Middle frontal gyrus (tissue), 1 donor: ENCODE results near the gene SNAI1.
"Not testable (repeated sequence)": the region's sequence is repeated elsewhere in the genome, so short reads cannot be mapped to it uniquely, and the experiment has no call there.

ENCODE experiments used
- DNase-seq: peaks from one replicate; pipeline ENCODE4 v3.0.0-alpha.2; 2015; ENCODE audit warnings: low spot score; ENCODE audit errors: extremely low spot score

SNAI1 gene

DNA sequence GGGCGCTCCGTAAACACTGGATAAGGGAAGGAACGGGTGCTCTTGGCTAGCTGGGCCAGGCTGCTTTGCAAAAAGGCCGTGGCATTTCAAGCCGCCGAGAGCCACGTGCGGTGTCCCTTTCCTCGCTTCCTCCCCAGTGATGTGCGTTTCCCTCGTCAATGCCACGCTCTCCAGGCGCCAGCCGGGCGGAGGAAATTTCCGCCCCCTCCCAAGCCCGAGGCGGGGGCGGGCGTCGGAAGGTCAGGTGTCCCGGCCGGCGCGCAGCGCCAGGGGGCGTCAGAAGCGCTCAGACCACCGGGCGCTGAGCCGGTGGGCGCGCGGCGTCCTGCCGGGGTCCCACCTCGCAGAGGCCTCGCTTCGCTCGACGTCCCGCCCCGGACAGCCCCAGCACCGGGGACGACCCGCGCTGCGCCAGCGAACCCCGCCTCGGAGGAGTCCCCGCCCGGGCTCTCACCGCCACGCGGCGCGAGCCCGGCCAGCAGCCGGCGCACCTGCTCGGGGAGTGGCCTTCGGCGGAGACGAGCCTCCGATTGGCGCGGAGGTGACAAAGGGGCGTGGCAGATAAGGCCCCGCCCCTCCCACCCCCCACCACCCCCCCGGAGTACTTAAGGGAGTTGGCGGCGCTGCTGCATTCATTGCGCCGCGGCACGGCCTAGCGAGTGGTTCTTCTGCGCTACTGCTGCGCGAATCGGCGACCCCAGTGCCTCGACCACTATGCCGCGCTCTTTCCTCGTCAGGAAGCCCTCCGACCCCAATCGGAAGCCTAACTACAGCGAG, at the start of gene SNAI1:
SNAI1 (plus strand) TSS at position 635 of the 777 bp plus-strand sequence; CDS start at position 715, 80 bp downstream.
- DNase-seq: peak; percentile 63

DNA sequence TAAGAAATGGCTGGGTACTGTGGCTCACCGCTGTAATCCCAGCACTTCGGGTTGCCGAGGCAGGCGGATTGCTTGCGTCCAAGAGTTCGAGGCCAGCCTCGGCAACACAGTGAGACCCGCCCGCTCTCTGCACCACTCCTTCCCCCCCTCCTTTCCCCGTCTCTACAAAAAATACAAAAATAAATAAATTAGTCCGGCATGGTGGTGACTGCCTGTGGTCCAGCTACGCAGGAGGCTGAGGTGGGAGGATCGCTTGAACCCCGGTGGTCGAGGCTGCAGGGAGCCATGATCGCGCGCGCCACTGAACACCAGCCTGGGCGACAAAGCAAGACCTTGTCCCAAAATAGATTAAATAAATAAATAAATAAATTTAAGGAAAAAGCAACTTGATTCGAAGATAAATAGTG, 47.0 kb upstream of the SNAI1 start:
- DNase-seq: no peak

DNA sequence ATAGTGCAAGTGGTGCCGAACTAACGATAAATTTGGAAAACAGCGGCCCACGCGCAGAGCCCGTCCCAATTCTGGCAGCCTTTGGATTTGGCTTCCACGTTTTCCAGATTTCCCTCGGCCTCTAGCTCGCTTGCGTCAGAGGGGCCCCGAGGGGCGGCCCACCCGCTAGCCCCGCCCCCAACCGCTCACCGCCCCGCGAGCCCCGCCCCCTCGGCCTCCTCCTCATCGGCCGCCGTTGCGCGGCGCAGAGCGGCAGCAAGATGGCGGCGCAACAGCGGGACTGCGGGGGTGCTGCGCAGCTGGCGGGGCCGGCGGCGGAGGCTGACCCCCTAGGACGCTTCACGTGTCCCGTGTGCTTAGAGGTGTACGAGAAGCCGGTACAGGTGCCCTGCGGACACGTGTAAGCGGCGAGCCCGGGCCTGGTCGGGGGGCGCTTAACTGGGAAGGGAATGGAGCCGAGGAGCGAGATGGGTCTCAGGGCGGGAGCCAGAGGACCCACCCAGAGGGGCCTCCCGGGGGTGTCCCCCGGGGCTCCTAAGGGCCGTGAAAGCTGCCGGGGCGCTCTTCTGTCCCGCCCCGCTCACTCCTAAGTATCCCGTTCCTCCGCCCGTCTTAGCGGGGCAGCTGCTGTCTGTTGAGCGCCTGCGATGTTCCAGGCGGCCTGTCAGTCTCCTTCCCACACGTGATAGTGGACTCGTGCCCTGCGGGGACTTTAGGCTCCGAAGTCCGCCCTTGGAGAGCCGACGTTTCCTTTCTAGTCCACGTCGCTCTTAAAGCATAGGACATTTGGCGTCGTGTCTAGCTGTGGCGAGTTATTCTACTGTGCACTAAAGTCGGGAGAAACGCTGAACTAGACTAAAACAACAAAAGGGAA, 46.4 kb upstream of the SNAI1 start, which contains the start of gene RNF114:
RNF114 (plus strand) TSS at position 245 of the 874 bp plus-strand sequence; CDS start at position 261, 16 bp downstream.
- peak; percentile 87 for DNase-seq

DNA sequence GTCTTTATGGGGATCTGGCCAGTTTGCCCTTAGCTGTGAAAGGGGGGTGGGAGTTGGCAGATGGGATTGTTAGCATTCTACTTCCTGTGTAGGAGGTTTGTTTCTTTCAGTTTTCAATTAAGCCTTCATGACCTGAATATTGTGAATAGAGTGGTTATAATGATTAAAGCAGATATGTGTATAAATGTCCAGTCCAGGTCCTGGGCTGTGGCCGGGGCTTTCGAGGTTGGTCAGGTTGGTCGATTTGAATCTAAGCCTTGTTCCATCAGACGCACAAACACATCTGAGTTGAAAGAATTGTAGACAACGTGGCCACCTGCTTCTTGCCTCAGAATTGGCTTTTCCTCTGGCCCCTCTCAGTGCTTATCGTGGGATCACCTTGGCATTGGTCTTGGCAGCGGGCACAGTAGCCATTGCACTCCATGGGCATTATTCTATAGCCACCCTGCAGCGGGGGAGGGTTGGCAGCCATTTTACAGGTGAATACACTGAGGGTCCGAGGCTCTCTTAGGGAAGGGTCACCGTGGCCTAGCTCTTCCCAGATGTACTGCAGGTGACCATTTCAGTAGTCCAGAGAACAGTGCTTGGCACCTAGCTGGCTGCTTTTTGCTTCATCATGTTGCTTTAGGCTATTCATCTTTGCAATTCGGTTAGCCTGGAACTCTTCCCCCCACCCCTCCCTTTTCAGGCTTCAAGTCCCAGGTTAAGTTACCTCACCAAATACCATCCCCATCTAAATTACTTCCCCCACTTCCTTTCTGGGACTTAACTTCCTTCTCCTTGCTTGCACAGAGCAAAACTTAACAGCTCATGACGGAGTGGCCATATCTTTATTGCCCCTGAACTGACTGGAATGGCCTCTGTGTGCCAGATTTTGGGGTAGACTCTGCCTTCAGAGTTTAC, 45.5 kb upstream of the SNAI1 start:
- DNase-seq: no peak

GRCh38 chr20:49938173-49939163, 44.3 kb upstream of the SNAI1 start:
- DNase-seq: no peak

DNA sequence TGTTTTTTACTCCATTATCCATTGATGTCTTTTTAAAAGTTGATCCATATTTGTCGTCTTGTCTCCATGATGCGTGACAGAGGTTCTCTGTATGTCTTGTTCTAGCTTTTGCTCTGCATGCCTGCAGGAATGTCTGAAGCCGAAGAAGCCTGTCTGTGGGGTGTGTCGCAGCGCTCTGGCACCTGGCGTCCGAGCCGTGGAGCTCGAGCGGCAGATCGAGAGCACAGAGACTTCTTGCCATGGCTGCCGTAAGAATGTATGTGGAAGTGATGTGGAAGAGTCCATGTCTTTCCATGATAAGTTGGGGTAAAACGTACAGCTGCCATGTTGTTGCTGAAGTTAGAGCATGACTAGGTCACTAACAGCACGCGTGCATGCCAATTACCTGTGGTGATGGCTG, 41.3 kb upstream of the SNAI1 start:
- no peak for DNase-seq

GRCh38 chr20:49942303-49942702, 40.5 kb upstream of the SNAI1 start:
- DNase-seq: no peak

DNA sequence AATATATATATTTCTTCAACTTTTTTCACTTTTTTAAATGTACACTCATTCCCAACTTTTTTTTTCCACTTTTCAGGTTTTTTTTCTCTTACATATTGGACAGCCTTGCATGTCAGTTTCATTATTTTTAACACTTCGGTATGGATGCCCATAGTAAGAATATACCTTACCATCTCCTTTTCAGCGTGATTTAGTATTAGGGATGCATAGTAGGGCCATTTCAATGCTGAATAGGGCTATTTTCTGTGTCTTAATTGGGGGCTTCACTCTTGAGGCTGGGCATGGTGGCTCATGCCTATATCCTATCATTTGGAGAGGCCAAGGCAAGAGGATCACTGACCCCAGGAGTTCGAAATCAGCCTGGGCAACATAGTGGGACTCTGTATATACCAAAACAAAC, 39.8 kb upstream of the SNAI1 start:
- no peak for DNase-seq

GRCh38 chr20:49945306-49945700, 37.5 kb upstream of the SNAI1 start:
- DNase-seq: no peak

DNA sequence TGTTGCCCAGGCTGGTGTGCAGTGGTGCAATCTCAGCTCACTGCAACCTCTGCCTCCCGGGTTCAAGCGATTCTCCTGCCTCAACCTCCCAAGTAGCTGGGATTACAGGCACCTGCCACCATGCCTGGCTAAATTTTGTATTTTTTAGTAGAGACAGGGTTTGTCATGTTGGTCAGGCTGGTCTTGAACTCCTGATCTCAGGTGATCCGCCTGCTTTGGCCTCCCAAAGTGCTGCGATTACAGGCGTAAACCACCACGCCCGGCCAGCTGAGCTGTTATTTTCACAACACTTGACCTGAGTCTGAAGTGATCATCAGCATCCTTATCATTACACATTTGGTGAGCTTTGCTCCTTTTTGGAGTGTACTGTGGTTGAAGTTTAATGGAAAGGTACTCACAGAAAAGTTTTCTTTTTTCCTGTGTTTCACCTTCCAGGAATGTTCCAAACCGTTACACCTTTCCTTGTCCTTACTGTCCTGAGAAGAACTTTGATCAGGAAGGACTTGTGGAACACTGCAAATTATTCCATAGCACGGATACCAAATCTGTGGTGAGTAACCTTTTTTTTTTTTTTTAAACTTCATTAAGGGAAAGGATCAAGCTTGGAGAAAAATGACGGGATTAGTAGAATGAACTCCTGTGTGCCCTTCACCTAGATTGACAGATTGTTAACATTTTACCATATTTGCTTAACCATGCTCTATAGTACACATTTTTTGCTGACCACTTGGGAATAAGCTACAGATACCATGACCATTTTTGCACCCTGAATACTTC, 36.9 kb upstream of the SNAI1 start:
- no peak for DNase-seq

- DNase-seq: no peak
Measured at GRCh38 chr20:49948178-49948577, 34.6 kb upstream of the SNAI1 start.

DNA sequence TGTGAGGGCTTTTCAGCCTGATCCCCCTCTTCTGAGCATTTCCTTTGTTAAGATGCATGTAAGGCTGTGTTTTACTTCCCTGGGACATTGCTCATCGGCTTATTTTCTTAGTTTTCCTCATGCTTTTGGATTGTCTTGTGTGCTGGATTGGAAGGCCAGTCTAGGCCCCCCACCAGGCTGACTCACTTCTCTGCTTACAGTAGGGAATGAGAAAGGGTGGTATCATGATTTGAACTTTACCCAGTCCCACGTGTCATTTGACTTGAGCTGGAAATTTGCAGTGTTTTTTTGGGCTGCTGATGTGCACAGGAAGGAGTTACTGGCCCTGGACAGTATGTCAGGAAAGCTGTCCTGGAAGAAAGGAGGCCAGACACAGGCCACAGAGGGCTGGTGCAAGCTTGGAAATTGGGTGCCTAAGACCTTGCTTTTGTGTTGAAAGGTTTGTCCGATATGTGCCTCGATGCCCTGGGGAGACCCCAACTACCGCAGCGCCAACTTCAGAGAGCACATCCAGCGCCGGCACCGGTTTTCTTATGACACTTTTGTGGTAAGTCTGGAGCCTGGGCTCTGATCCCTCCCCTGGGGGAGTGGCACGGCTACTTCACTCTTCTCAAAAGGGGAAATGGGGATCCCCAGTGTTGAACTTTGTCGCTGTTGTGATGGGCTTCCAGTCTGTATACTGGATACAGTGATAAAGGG, 33.8 kb upstream of the SNAI1 start:
- no peak for DNase-seq

DNA sequence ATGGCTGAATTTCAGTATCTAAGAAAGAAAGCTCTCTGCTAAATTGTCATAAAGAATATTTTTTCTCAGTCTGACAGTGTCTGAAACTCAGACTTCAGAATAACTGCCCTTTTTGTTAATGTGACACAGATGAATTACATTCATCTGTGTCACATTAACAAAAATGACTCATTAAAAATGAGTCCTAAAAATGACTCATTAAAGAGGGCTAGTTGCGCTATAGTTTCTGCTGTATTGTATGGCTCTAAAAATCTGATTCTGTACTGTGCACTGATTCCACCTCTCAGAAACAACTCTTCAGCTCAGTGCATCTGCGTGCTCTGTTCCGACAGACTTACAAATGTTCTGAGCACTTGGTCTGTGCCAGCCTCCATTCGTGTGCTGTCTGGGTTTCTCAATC, 31.6 kb upstream of the SNAI1 start:
- no peak for DNase-seq

GRCh38 chr20:49955167-49955566, 27.6 kb upstream of the SNAI1 start:
- DNase-seq: no peak

- DNase-seq: not testable (repeated sequence)
Measured at GRCh38 chr20:49955830-49956396, 26.9 kb upstream of the SNAI1 start.

- no peak for DNase-seq
Measured at GRCh38 chr20:49956689-49957088, 26.1 kb upstream of the SNAI1 start.

DNA sequence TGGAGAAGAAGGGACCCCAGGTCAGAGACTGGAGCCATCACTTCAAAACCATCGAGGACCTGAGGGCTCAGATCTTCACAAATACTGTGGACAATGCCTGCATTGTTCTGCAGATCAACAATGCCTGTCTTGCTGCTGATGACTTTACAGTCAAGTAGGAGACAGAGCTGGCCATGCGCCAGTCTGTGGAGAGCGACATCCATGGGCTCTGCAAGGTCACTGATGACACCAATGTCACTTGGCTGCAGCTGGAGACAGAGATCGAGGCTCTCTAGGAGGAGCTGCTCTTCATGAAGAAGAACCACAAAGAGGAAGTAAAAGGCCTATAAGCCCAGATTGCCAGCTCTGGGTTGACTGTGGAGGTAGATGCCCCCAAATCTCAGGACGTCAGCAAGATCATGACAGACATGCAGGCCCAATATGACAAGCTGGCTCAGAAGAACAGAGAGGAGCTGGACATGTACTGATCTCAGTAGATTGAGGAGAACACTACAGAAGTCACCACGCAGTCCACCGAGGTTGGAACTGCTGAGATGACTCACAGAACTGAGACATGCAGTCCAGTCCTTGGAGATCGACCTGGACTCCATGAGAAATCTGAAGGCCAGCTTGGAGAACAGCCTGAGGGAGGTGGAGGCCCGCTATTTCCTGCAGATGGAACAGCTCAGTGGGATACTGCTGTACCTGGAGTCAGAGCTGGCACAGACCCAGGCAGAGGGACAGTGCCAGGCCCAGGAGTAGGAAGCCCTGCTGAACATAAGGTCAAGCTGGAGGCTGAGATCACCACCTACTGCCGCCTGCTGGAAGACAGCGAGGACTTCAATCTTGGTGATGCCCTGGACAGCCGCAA, 25.5 kb upstream of the SNAI1 start:
- peak; percentile 68 for DNase-seq
